Vagina (tissue), 2 donors: Measurements from ENCODE around the gene IRF1. TPM values are rescaled to one million over a fixed set of nuclear protein-coding genes. Genes with fewer than 3 reads are reported as not detected.

ENCODE experiments used
- DNase-seq, 2 donors: peaks; one replicate each; pipeline ENCODE4 v3.0.0-alpha.2; 2017; ENCODE audit errors: extremely low spot score in 2 of 2
- H3K27ac ChIP-seq: fragments of 200-600 bp; sonication (generic); one replicate; pipeline ENCODE4 v1.5.1; 2019
- H3K27me3 ChIP-seq: fragments of 200-600 bp; sonication (generic); one replicate; pipeline ENCODE4 v1.5.1; 2019
- H3K36me3 ChIP-seq, 2 donors: fragments of 200-600 bp; sonication (generic); one replicate each; pipeline ENCODE4 v1.5.1; 2017 to 2019
- H3K4me1 ChIP-seq: fragments of 200-600 bp; sonication (generic); one replicate; pipeline ENCODE4 v1.5.1; 2019
- H3K4me3 ChIP-seq, 2 donors: fragments of 200-600 bp; sonication (generic); 1 replicate in 1 of 2; 2 replicates in 1 of 2; pipeline ENCODE4 v1.5.1; 2016 to 2019
- H3K9me3 ChIP-seq: fragments of 200-600 bp; sonication (generic); one replicate; pipeline ENCODE4 v1.5.1; 2019
- POLR2A ChIP-seq, 2 donors: fragments of 450-650 bp; IDR thresholded peaks; one replicate each; pipeline ENCODE4 v1.6.1; 2017; ENCODE audit warnings: antibody characterized with exemption in 2 of 2, mild to moderate bottlenecking in 2 of 2, moderate library complexity in 2 of 2
- POLR2AphosphoS5 ChIP-seq, 2 donors: sonication (generic); formaldehyde crosslinking; IDR thresholded peaks; one replicate each; pipeline ENCODE4 v1.9.0; 2017; ENCODE audit warnings: antibody characterized with exemption in 2 of 2, mild to moderate bottlenecking in 2 of 2, low read depth in 1 of 2; ENCODE audit not compliant: insufficient read depth in 1 of 2
- intact Hi-C: fragments of 100-400 bp; cut with DNase I; formaldehyde crosslinking; loops from one replicate; pipeline ENCODE4 v1.15.1; 2023
- total RNA-seq: library from RNA; depleted of rRNA; stranded (reverse); fragments of >200 nt; gene quantifications from one replicate; pipeline ENCODE4 v1.2.3, GENCODE V29; 2016
- TF ChIP-seq, protein P1 (sequence below), 3 experiments: fragments of 450-650 bp in 2 of 3; fragments of 200-600 bp in 1 of 3; sonication (generic) in 1 of 3; IDR thresholded peaks; one replicate each; pipeline ENCODE4 v1.5.1; 2017 to 2019; ENCODE audit warnings: antibody characterized with exemption in 3 of 3, mild to moderate bottlenecking in 2 of 3, moderate library complexity in 2 of 3

Gene IRF1
- total RNA-seq, 1 donor from 2014 or later = 49.8 TPM

- peak; percentile 88 to 89 for DNase-seq
- intact Hi-C loops = no loop called here
- H3K36me3 ChIP-seq = peaks cover 0 to 5% of the 10 kb centered on the region in 2 donors
- no peaks in the 10 kb centered on the region for H3K27me3 ChIP-seq
- H3K9me3 ChIP-seq = no peaks in the 10 kb centered on the region
- TF ChIP-seq POLR2A (IDR thresholded peaks at IDR 0.05) = no peak
- no peak for TF ChIP-seq POLR2AphosphoS5 (IDR thresholded peaks at IDR 0.05; ENCODE audit: insufficient read depth in 1 of 2, low read depth in 1 of 2)
- TF ChIP-seq, protein P1, sequence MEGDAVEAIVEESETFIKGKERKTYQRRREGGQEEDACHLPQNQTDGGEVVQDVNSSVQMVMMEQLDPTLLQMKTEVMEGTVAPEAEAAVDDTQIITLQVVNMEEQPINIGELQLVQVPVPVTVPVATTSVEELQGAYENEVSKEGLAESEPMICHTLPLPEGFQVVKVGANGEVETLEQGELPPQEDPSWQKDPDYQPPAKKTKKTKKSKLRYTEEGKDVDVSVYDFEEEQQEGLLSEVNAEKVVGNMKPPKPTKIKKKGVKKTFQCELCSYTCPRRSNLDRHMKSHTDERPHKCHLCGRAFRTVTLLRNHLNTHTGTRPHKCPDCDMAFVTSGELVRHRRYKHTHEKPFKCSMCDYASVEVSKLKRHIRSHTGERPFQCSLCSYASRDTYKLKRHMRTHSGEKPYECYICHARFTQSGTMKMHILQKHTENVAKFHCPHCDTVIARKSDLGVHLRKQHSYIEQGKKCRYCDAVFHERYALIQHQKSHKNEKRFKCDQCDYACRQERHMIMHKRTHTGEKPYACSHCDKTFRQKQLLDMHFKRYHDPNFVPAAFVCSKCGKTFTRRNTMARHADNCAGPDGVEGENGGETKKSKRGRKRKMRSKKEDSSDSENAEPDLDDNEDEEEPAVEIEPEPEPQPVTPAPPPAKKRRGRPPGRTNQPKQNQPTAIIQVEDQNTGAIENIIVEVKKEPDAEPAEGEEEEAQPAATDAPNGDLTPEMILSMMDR (IDR thresholded peaks at IDR 0.05) = no peak
- H3K4me1 ChIP-seq = peaks cover 73% of the 10 kb centered on the region
- H3K27ac ChIP-seq = peak overlapping the region; percentile 98
- H3K4me3 ChIP-seq = peak overlapping the region; percentile 78 to 86
These were observed 1.1 kb upstream of the IRF1 start for GRCh38 chr5:132491368-132492364.

- H3K27ac ChIP-seq = peak overlapping the region; percentile 98
- peak overlapping the region; percentile 78 to 86 for H3K4me3 ChIP-seq
- H3K9me3 ChIP-seq = no peaks in the 10 kb centered on the region
- intact Hi-C loops = loop anchor here (5.0 kb wide), 1 partner anchor 73 kb away; no protein-coding TSS in a partner anchor
- no peaks in the 10 kb centered on the region for H3K27me3 ChIP-seq
- peak; percentile 90 to 91 for DNase-seq
- H3K36me3 ChIP-seq = peaks cover 0 to 22% of the 10 kb centered on the region in 2 donors
- TF ChIP-seq, protein P1 (IDR thresholded peaks at IDR 0.05) = peak in 1 of 3 experiments; percentile 22
- TF ChIP-seq POLR2A (IDR thresholded peaks at IDR 0.05) = no peak
- peaks cover 75% of the 10 kb centered on the region for H3K4me1 ChIP-seq
These were observed 596 bp downstream of the IRF1 start for GRCh38 chr5:132489871-132490483.

- TF ChIP-seq, protein P1 (IDR thresholded peaks at IDR 0.05) = no peak
- TF ChIP-seq POLR2AphosphoS5 (IDR thresholded peaks at IDR 0.05; ENCODE audit: insufficient read depth in 1 of 2, low read depth in 1 of 2) (no peak), POLR2A (IDR thresholded peaks at IDR 0.05) (no peak)
- Histone ChIP-seq H3K27me3 (no peaks in the 10 kb centered on the region), H3K4me1 (peaks cover 67% of the 10 kb centered on the region), H3K4me3 (peak overlapping the region; percentile 78 to 86), H3K36me3 (peaks cover 0 to 28% of the 10 kb centered on the region in 2 donors), H3K27ac (peak overlapping the region; percentile 98), H3K9me3 (no peaks in the 10 kb centered on the region)
- DNase-seq = peak; percentile 70 to 86
- intact Hi-C loops = loop anchor here (5.0 kb wide), 1 partner anchor 72 kb away; no protein-coding TSS in a partner anchor
These were observed 1.4 kb downstream of the IRF1 start for GRCh38 chr5:132489051-132489770.

DNA sequence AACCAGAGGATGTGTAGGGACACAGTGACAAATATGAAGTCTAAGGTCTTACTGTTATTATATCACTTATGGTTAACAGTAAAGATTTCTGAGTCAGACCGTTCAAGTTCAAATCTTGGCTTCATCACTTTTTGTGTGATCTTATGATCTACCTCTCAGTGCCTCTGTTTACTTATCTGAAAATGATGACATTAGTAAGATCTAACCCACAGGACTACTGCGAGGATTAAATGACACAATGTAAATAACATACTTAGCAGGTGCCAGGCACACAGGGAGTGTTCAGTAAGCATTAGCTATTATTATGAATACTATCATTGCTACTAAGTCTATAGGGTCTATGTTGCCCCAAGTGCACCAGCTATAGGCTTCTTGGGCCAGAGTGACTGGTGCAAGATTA lies 2.0 kb downstream of the IRF1 start:
- Histone ChIP-seq H3K27me3 (no peaks in the 10 kb centered on the region), H3K9me3 (no peaks in the 10 kb centered on the region), H3K36me3 (peaks cover 4 to 35% of the 10 kb centered on the region in 2 donors), H3K4me3 (peak overlapping the region; percentile 78 to 86), H3K27ac (peak overlapping the region; percentile 98), H3K4me1 (peaks cover 64% of the 10 kb centered on the region)
- no peak for TF ChIP-seq POLR2A (IDR thresholded peaks at IDR 0.05)
- TF ChIP-seq, protein P1 (IDR thresholded peaks at IDR 0.05) = no peak
- TF ChIP-seq POLR2AphosphoS5 (IDR thresholded peaks at IDR 0.05; ENCODE audit: insufficient read depth in 1 of 2, low read depth in 1 of 2) = no peak
- no peak for DNase-seq
- intact Hi-C loops = loop anchor here (5.0 kb wide), 1 partner anchor 71 kb away; no protein-coding TSS in a partner anchor
